ENCODE measurements around the gene CALHM3. TPM values are rescaled to one million over a fixed set of nuclear protein-coding genes. Genes with fewer than 3 reads are reported as not detected.
A peak's percentile ranks its signal among the peaks of the same experiment; 100 is the strongest.

Gene CALHM3
- total and polyA plus RNA-seq, 8 donors: 0.08 to 1.5 (median 0.17) TPM

GRCh38 chr10:103443475-103444185 lies 35.4 kb downstream of the CALHM3 start:
- Histone ChIP-seq H3K27me3 (no peaks in the 10 kb centered on the region), H3K4me1 (no peaks in the 10 kb centered on the region), H3K36me3 (peaks cover 3 to 66% (median 36%) of the 10 kb centered on the region in 3 donors), H3K4me3 (no peak overlapping the region), H3K27ac (no peak overlapping the region), H3K9me3 (no peaks in the 10 kb centered on the region)
- ATAC-seq (no peak), FAIRE-seq (no peak), DNase-seq (peak in 1 of 6 donors; percentile 54)
- intact Hi-C loops (cut with DNase I): no loop called here
- TF ChIP-seq, protein P1, sequence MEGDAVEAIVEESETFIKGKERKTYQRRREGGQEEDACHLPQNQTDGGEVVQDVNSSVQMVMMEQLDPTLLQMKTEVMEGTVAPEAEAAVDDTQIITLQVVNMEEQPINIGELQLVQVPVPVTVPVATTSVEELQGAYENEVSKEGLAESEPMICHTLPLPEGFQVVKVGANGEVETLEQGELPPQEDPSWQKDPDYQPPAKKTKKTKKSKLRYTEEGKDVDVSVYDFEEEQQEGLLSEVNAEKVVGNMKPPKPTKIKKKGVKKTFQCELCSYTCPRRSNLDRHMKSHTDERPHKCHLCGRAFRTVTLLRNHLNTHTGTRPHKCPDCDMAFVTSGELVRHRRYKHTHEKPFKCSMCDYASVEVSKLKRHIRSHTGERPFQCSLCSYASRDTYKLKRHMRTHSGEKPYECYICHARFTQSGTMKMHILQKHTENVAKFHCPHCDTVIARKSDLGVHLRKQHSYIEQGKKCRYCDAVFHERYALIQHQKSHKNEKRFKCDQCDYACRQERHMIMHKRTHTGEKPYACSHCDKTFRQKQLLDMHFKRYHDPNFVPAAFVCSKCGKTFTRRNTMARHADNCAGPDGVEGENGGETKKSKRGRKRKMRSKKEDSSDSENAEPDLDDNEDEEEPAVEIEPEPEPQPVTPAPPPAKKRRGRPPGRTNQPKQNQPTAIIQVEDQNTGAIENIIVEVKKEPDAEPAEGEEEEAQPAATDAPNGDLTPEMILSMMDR (IDR thresholded peaks at IDR 0.05): no peak
- 91 to 92% methylated on average over 23 of the region's 23 CpGs for WGBS, 2 donors

- H3K9me3 ChIP-seq: no peaks in the 10 kb centered on the region
- intact Hi-C loops (cut with DNase I): no loop called here
- no peaks in the 10 kb centered on the region for H3K4me1 ChIP-seq
- 85 to 88% methylated on average over 13 of the region's 13 CpGs for WGBS, 2 donors
- H3K4me3 ChIP-seq: no peak overlapping the region
- H3K27ac ChIP-seq: no peak overlapping the region
- H3K36me3 ChIP-seq: peaks cover 6 to 77% (median 40%) of the 10 kb centered on the region in 3 donors
- H3K27me3 ChIP-seq: no peaks in the 10 kb centered on the region
- TF ChIP-seq, protein P1 (IDR thresholded peaks at IDR 0.05): no peak
- ATAC-seq: peak in 3 of 4 donors; percentile 17 to 77 (median 52)
- FAIRE-seq: no peak
- DNase-seq: peak in 1 of 6 donors; percentile 43
Observed at GRCh38 chr10:103442031-103442461, 37.0 kb downstream of the CALHM3 start.

- intact Hi-C loops (cut with DNase I): no loop called here
- ATAC-seq (no peak), DNase-seq (no peak), FAIRE-seq (no peak)
- H3K36me3 ChIP-seq: peaks cover 6 to 79% (median 40%) of the 10 kb centered on the region in 3 donors
- no peaks in the 10 kb centered on the region for H3K27me3 ChIP-seq
- no peaks in the 10 kb centered on the region for H3K4me1 ChIP-seq
- no peak overlapping the region for H3K4me3 ChIP-seq
- TF ChIP-seq, protein P1 (IDR thresholded peaks at IDR 0.05): no peak
- H3K27ac ChIP-seq: no peak overlapping the region
- WGBS, 2 donors: 82 to 84% methylated on average over 8 of the region's 8 CpGs
- no peaks in the 10 kb centered on the region for H3K9me3 ChIP-seq
Observed at GRCh38 chr10:103441611-103442010, 37.4 kb downstream of the CALHM3 start.

DNA sequence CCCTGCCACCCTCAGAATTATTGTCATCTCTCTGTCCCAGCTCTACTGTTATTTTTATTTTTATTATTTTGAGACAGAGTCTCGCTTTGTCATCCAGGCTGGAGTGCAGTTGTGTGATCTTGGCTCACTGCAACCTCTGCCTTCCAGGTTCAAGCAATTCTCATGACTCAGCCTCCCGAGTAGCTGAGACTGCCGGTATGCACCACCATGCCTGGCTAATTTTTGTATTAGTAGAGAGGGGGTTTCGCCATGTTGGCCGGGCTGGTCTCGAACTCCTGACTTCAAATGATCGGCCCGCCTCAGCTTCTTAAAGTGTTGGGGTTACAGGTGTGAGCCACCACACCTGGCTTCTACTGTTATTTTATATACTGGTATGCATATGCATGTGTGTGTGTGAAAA lies 37.8 kb downstream of the CALHM3 start:
- WGBS, 2 donors: 96 to 98% methylated on average over 8 of the region's 8 CpGs
- intact Hi-C loops (cut with DNase I): no loop called here
- no peak for FAIRE-seq

More for the DNA sequence above, 37.8 kb downstream of the CALHM3 start:
- H3K9me3 ChIP-seq: no peaks in the 10 kb centered on the region
- H3K4me3 ChIP-seq: no peak overlapping the region
- TF ChIP-seq, protein P1 (IDR thresholded peaks at IDR 0.05): no peak
- peaks cover 6 to 83% (median 40%) of the 10 kb centered on the region in 3 donors for H3K36me3 ChIP-seq
- H3K4me1 ChIP-seq: no peaks in the 10 kb centered on the region
- no peak for ATAC-seq
- no peak overlapping the region for H3K27ac ChIP-seq
- DNase-seq: no peak
- no peaks in the 10 kb centered on the region for H3K27me3 ChIP-seq
